Measurements from ENCODE around the gene LTBP4. TPM values are rescaled to one million over a fixed set of nuclear protein-coding genes. Genes with fewer than 3 reads are reported as not detected.

LTBP4 gene
- total RNA-seq, 2 experiments from 2014 or later = 178 to 182 TPM

DNA sequence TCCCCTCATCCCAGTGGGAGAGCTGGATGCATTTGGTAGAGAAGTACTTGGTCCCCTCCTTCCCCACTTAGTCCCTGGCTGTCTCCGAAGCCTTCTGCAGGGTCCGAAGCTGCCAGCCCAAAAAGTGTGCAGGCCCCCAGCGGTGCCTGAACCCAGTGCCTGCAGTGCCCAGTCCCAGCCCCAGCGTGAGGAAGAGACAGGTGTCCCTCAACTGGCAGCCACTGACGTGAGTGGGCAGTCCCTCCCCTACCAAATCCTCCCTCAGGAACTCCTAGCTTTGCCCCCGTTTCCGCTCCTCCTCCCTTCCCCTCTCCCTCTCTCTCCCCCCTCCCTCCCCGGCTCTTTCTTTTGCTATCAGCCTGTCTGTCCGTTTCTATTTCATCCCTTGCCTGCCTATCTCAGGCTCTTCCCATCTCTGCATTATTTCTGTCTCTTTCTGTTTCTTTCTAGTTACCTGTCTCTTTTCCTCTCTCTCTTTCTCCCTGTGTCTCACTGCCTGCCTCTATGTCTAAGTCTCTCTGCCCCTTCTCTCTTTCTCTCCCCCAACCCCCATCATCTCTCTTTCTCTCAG lies 1.8 kb upstream of the LTBP4 start:
- ChIA-PET POLR2A (interaction anchor here (0.5 to 1.4 kb wide), 4 partner anchors 9 to 193 kb away, joined by 3 to 5 read pairs (median 4); no protein-coding TSS in a partner anchor), CTCF (interaction anchor here (0.9 to 6.5 kb wide), 12 partner anchors 11 to 294 kb away, joined by 3 to 60 read pairs (median 8); partner anchors contain the start of gene BLVRB)
- Mint-ChIP-seq H3K4me1 (ENCODE audit: low read depth) (peaks cover 60% of the 10 kb centered on the region), H3K9me3 (no peaks in the 10 kb centered on the region), H3K27me3 (peaks cover 30% of the 10 kb centered on the region), H3K4me3 (peak overlapping the region; percentile 18), H3K27ac (no peak overlapping the region), H3K36me3 (no peaks in the 10 kb centered on the region)
- peak; percentile 43 for DNase-seq
- intact Hi-C loops (cut with micrococcal nuclease) = loop anchor here (2.0 kb wide), 2 partner anchors 15 to 295 kb away; no protein-coding TSS in a partner anchor

DNA sequence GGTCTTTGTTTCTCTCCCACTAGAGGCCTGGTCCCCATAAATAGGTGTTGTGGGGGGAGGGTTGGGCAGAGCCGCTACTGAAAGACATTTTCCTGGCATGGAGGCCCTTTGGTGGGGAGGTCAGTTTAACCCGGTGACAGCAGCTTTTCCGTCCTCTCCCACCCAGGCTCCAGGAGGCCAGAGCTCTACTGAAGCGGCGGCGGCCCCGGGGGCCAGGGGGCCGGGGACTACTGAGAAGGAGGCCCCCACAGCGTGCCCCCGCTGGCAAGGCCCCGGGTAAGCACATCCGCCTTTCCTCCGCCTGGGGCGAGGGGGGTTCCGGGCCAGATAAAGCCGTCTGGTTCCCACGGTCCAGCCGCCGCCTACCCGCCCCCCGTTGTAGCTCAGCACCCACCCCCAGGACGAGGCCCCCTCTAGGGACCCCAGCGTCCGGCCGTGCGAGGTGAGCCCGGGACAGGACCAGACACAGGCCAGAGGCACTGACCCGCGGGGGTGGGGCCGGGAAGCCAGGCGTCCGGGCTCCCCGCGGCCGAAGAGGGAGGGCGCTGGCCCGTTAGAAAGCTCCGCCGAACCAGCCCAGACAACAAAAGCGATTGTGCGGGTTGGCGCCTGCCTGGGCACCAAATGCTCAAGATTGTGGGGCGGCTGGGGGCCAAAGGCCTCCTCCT lies 1.1 kb upstream of the LTBP4 start:
- H3K27ac Mint-ChIP-seq = no peak overlapping the region
- H3K9me3 Mint-ChIP-seq = no peaks in the 10 kb centered on the region
- peaks cover 30% of the 10 kb centered on the region for H3K27me3 Mint-ChIP-seq
- ChIA-PET POLR2A (interaction anchor here (0.5 to 1.4 kb wide), 4 partner anchors 9 to 193 kb away, joined by 3 to 5 read pairs (median 4); no protein-coding TSS in a partner anchor), CTCF (interaction anchor here (0.9 to 6.5 kb wide), 11 partner anchors 9 to 295 kb away, joined by 3 to 60 read pairs (median 7); partner anchors contain the start of gene BLVRB)
- peak overlapping the region; percentile 28 for H3K4me3 Mint-ChIP-seq
- intact Hi-C loops (cut with micrococcal nuclease) = loop anchor here (2.0 to 5.0 kb wide), 3 partner anchors 15 to 313 kb away; partner anchors contain the start of gene AKT2
- no peaks in the 10 kb centered on the region for H3K36me3 Mint-ChIP-seq
- peaks cover 60% of the 10 kb centered on the region for H3K4me1 Mint-ChIP-seq (ENCODE audit: low read depth)
- DNase-seq = no peak

DNA sequence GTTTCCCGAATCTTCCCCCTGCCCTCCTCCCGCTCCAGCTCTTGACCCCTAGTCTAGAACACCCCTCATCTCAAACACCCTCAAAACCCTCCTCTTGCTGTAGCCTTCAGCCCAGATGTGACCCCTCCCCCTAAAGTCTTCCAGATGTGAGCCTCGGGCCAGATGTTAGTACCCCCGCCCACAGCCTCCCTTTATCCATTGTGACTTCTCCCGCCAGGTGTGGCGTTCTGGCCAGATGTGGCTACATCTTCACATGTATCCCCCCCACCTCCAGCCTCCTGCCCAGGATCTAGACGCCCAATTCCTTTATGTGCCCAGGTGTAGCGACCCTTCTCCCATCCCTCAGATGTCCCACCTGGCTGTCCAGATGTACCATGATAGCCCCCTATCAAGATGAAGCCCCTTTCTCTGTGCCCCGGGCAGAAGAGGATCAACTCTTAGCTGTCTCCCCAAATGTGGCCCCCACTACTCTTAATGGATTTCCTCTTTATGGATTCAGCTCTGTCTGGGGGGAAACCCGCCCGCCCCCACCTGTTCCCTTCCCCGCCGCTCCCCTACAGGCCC lies 517 bp upstream of the LTBP4 start:
- DNase-seq = no peak
- H3K36me3 Mint-ChIP-seq = no peaks in the 10 kb centered on the region
- CTCF ChIA-PET = interaction anchor here (1.1 to 6.5 kb wide), 10 partner anchors 10 to 295 kb away, joined by 3 to 60 read pairs (median 10); no protein-coding TSS in a partner anchor
- POLR2A ChIA-PET = interaction anchor here (1.0 to 1.2 kb wide), 2 partner anchors 68 to 162 kb away, joined by 3 to 4 read pairs; no protein-coding TSS in a partner anchor
- peaks cover 30% of the 10 kb centered on the region for H3K27me3 Mint-ChIP-seq
- peaks cover 63% of the 10 kb centered on the region for H3K4me1 Mint-ChIP-seq (ENCODE audit: low read depth)
- intact Hi-C loops (cut with micrococcal nuclease) = loop anchor here (5.0 kb wide), 1 partner anchor 313 kb away; the partner anchor contains the start of gene AKT2
- no peak overlapping the region for H3K27ac Mint-ChIP-seq
- H3K9me3 Mint-ChIP-seq = no peaks in the 10 kb centered on the region
- H3K4me3 Mint-ChIP-seq = peak overlapping the region; percentile 28

DNA sequence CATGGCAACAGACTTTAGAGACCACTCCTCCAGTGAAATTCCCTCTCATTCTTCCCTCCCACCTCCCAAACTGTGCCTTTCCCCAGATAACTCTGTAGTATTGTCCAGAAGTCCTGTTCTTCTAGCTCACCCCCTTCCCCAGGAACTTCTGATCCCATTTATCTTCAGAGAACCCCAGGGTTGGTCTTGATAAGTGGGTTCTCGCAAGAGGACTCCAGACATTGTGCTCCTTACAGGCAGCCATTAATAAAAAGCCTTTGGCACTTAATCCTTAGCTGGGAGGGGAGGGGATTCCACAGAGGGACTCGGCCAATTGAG lies 1.9 kb downstream of the LTBP4 start:
- no peak overlapping the region for H3K27ac Mint-ChIP-seq
- H3K4me3 Mint-ChIP-seq = peak overlapping the region; percentile 5
- CTCF ChIA-PET = interaction anchor here (1.0 to 6.5 kb wide), 12 partner anchors 10 to 298 kb away, joined by 3 to 60 read pairs (median 8); partner anchors contain the start of gene BLVRB
- intact Hi-C loops (cut with micrococcal nuclease) = loop anchor here (5.0 kb wide), 1 partner anchor 316 kb away; the partner anchor contains the start of gene AKT2
- peaks cover 69% of the 10 kb centered on the region for H3K4me1 Mint-ChIP-seq (ENCODE audit: low read depth)
- no peak for DNase-seq
- H3K36me3 Mint-ChIP-seq = no peaks in the 10 kb centered on the region
- peaks cover 22% of the 10 kb centered on the region for H3K27me3 Mint-ChIP-seq
- H3K9me3 Mint-ChIP-seq = no peaks in the 10 kb centered on the region
- POLR2A ChIA-PET = interaction anchor here (0.6 to 4.4 kb wide), 3 partner anchors 12 to 944 kb away, joined by 3 to 27 read pairs (median 5); partner anchors contain the start of gene FBL

DNA sequence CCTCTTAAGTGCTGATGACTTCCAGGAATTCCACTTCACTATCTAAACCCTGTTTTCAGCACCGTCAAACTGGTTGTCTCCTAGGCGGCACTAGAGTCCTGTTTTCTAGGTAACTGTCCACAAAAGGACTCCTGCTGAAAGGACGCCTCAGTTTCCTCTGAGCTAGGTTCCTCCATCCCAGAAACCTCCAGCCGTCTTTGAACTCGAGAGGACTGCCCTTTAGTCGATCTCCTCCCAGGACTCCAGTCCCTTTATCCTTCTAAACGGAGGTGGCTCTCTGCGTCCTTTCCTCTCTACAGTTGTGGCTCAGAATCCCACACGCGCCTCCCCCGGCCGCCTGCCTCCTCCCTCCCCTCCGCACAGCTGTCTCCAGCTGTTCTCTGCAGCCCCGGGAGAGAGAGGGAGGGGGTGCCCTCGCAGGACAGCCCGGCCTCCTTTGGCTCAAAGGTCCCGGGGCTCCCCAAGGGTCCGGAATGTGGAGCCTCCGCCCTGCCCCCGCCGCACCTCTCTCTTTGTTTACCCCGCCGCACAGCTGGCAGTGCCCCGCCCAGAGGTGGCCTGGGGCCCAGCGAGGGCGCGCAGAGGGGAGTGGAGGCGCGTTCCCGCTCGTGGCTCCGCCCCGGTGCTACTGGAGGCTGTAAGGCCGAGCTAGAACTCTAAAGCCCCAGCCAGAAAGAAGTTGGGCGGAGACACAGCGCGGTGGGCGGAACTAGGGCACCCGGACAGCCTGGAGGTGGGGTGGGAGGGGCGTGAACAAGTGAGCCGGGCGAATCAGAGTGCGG lies 2.4 kb downstream of the LTBP4 start:
- intact Hi-C loops (cut with micrococcal nuclease) = loop anchor here (2.0 to 5.0 kb wide), 4 partner anchors 27 to 316 kb away; partner anchors contain the start of genes AKT2, BLVRB and SHKBP1
- POLR2A ChIA-PET = interaction anchor here (0.6 to 4.4 kb wide), 4 partner anchors 11 to 943 kb away, joined by 3 to 27 read pairs (median 4); partner anchors contain the start of gene FBL
- peak; percentile 99 for DNase-seq
- Mint-ChIP-seq H3K4me3 (peak overlapping the region; percentile 81), H3K27ac (peak overlapping the region; percentile 87), H3K4me1 (ENCODE audit: low read depth) (peaks cover 67% of the 10 kb centered on the region), H3K36me3 (no peaks in the 10 kb centered on the region), H3K9me3 (no peaks in the 10 kb centered on the region), H3K27me3 (peaks cover 18% of the 10 kb centered on the region)
- CTCF ChIA-PET = interaction anchor here (1.0 to 6.5 kb wide), 14 partner anchors 8 to 298 kb away, joined by 3 to 60 read pairs (median 6); partner anchors contain the start of gene BLVRB

DNA sequence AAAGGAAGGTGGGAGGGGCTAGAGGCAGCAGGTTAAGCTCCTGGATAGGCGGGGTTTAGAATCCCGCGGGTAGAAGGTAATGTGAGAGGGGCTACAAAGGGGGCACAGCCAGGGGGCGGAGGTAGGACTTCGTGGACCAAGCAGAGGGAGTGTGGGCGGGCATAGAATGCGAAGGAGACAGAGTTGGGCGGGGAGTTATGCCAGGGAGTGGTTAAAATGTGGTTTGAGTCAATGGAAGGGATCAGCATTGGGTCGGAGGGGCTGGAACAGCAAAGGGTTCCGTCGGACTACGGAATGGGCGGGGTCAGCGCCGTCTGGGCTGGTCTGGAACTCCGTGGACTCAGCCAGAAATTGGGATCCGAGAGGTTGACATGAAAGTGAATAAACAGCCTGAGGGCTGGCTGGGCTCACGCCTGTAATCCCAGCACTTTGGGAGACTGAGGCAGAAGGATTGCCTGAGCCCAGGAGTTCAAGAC lies 3.0 kb downstream of the LTBP4 start:
- peaks cover 68% of the 10 kb centered on the region for H3K4me1 Mint-ChIP-seq (ENCODE audit: low read depth)
- ChIA-PET CTCF (interaction anchor here (1.0 to 6.5 kb wide), 10 partner anchors 9 to 299 kb away, joined by 3 to 60 read pairs (median 8); partner anchors contain the start of gene BLVRB), POLR2A (interaction anchor here (0.7 to 4.4 kb wide), 2 partner anchors 10 to 34 kb away, joined by 3 to 27 read pairs; no protein-coding TSS in a partner anchor)
- intact Hi-C loops (cut with micrococcal nuclease) = loop anchor here (2.0 to 5.0 kb wide), 4 partner anchors 27 to 317 kb away; partner anchors contain the start of genes AKT2, BLVRB and SHKBP1
- H3K27ac Mint-ChIP-seq = peak overlapping the region; percentile 87
- no peaks in the 10 kb centered on the region for H3K36me3 Mint-ChIP-seq
- no peaks in the 10 kb centered on the region for H3K9me3 Mint-ChIP-seq
- no peak for DNase-seq
- peaks cover 15% of the 10 kb centered on the region for H3K27me3 Mint-ChIP-seq
- H3K4me3 Mint-ChIP-seq = peak overlapping the region; percentile 81

DNA sequence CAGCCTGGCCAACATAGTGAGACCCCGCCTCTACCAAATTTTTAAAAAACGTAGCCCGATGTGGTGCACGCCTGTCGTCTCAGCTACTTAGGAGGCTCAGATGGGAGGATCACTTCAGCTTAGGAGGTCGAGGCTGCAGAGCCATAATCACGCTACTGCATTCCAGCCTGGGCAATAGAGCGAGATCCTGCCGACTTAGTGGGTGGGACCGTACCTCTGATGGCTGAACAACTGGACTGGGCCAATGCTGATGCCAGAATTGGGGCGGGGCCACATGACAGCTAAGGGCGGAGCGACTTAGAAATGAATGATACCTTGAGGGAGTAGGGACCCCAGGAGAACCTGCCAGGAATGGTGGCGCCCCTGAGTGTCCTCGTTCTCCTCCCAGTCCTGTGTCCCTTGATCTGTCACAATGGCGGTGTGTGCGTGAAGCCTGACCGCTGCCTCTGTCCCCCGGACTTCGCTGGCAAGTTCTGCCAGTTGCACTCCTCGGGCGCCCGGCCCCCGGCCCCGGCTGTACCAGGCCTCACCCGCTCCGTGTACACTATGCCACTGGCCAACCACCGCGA lies 3.6 kb downstream of the LTBP4 start:
- peak; percentile 40 for DNase-seq
- no peaks in the 10 kb centered on the region for H3K9me3 Mint-ChIP-seq
- POLR2A ChIA-PET = interaction anchor here (0.5 to 4.4 kb wide), 3 partner anchors 10 to 256 kb away, joined by 3 to 27 read pairs (median 4); partner anchors contain the start of genes C19orf47 and PLD3
- intact Hi-C loops (cut with micrococcal nuclease) = loop anchor here (1.0 to 5.0 kb wide), 6 partner anchors 11 to 317 kb away; partner anchors contain the start of genes AKT2, BLVRB, SERTAD3 and SHKBP1
- peak overlapping the region; percentile 90 for H3K27ac Mint-ChIP-seq
- peaks cover 65% of the 10 kb centered on the region for H3K4me1 Mint-ChIP-seq (ENCODE audit: low read depth)
- H3K4me3 Mint-ChIP-seq = peak overlapping the region; percentile 81
- CTCF ChIA-PET = interaction anchor here (1.7 to 6.5 kb wide), 9 partner anchors 9 to 299 kb away, joined by 5 to 60 read pairs (median 9); no protein-coding TSS in a partner anchor
- H3K27me3 Mint-ChIP-seq = peaks cover 11% of the 10 kb centered on the region
- H3K36me3 Mint-ChIP-seq = no peaks in the 10 kb centered on the region

DNA sequence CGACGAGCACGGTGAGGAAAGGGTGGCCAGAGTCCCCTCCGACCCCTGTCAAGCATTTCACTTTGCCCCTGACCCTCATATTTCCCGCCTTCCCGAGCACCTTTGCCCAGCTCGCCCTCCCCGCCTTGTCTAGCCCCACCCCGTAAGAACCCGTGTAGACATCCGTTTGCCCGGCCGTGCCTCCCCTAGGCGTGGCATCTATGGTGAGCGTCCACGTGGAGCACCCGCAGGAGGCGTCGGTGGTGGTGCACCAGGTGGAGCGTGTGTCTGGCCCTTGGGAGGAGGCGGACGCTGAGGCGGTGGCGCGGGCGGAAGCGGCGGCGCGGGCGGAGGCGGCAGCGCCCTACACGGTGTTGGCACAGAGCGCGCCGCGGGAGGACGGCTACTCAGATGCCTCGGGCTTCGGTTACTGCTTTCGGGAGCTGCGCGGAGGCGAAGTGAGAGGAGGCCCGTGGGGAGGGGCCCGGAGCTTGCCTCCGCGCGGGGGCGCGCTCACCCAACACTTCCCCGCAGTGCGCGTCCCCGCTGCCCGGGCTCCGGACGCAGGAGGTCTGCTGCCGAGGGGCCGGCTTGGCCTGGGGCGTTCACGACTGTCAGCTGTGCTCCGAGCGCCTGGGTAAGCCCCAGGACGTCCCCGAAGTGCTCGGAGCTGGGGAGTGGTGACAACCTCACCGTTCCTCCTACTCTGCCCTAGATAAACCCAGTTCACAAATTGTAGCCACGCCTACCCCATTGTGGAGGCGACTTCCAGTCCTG lies 4.2 kb downstream of the LTBP4 start:
- POLR2A ChIA-PET = interaction anchor here (0.5 to 4.4 kb wide), 5 partner anchors 9 to 940 kb away, joined by 3 to 27 read pairs (median 3); partner anchors contain the start of genes C19orf47, COQ8B, ITPKC and PLD3
- H3K4me1 Mint-ChIP-seq (ENCODE audit: low read depth) = peaks cover 68% of the 10 kb centered on the region

DNA sequence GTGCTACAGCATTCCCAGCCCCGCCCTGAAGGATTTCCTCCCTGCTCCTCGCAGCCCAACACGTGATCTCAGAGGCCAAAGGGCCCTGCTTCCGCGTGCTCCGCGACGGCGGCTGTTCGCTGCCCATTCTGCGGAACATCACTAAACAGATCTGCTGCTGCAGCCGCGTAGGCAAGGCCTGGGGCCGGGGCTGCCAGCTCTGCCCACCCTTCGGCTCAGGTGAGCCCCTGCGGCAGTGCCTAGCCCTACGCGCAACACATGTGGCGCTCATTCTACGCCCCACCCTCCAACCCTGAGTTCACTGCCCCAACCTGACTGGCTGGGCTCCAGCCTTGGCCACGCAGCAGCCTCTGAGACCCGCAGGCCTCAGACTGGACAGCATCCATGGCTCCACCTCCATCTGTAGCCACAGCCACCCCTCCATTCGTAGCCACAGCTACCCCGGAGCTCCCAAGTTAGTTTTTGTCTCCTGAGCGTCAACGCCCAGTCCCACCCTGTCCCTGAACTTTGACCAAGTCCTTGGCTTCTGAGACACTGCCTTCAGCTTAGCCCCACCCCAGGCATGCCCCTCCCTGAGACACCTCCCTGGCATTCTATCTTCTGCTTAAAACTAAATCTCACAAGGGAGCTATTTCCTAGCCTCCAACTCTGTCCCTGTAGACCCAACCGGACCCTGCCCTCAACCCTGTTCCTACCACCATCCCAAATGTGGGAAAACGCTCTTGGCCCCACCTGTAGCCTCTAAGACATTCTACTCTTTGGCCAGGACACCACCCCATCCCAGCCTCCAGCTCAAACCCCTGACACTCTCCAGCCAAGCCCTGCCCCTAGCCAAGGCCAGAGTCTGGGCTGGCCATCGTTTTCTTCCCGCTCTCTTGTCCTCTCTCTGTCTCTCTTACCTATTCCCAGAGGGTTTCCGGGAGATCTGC lies 6.4 kb downstream of the LTBP4 start:
- intact Hi-C loops (cut with micrococcal nuclease) = no loop called here
- ChIA-PET CTCF (interaction anchor here (0.5 to 3.1 kb wide), 4 partner anchors 26 to 143 kb away, joined by 3 to 29 read pairs (median 12); no protein-coding TSS in a partner anchor), POLR2A (no interaction called here)
- H3K36me3 Mint-ChIP-seq = no peaks in the 10 kb centered on the region
- no peak overlapping the region for H3K27ac Mint-ChIP-seq
- no peaks in the 10 kb centered on the region for H3K9me3 Mint-ChIP-seq
- H3K4me3 Mint-ChIP-seq = peak overlapping the region; percentile 13
- no peak for DNase-seq
- peaks cover 76% of the 10 kb centered on the region for H3K4me1 Mint-ChIP-seq (ENCODE audit: low read depth)
- peaks cover 3% of the 10 kb centered on the region for H3K27me3 Mint-ChIP-seq

More for the DNA sequence above, 4.2 kb downstream of the LTBP4 start:
- peak; percentile 89 for DNase-seq
- intact Hi-C loops (cut with micrococcal nuclease) = loop anchor here (1.0 to 2.0 kb wide), 5 partner anchors 10 to 161 kb away; partner anchors contain the start of genes BLVRB, SERTAD3 and SHKBP1
- Mint-ChIP-seq H3K4me3 (peak overlapping the region; percentile 81), H3K36me3 (no peaks in the 10 kb centered on the region), H3K27me3 (peaks cover 9% of the 10 kb centered on the region), H3K27ac (peak overlapping the region; percentile 90), H3K9me3 (no peaks in the 10 kb centered on the region)
- CTCF ChIA-PET = interaction anchor here (0.6 to 3.1 kb wide), 7 partner anchors 10 to 185 kb away, joined by 3 to 29 read pairs (median 5); no protein-coding TSS in a partner anchor

Data from activated CD4-positive, alpha-beta memory T cell treated with anti-CD3 and anti-CD28 coated beads for 36 hours (primary cell).